OCI-LY3 (cell line): ENCODE results near the gene OR51I2.

Source experiments
- CTCF ChIP-seq: fragments of 200-600, 300-600 bp; sonication (generic); IDR thresholded peaks from 2 replicates; pipeline ENCODE4 v1.5.1; 2014; ENCODE audit warnings: antibody characterized with exemption, low read length, low read depth
- EZH2phosphoT487 ChIP-seq: fragments of 200-600 bp; shearing (Covaris generic); IDR thresholded peaks from 2 replicates; pipeline ENCODE4 v1.6.1; 2018; ENCODE audit warnings: antibody characterized with exemption, mixed run types, low read depth

DNA sequence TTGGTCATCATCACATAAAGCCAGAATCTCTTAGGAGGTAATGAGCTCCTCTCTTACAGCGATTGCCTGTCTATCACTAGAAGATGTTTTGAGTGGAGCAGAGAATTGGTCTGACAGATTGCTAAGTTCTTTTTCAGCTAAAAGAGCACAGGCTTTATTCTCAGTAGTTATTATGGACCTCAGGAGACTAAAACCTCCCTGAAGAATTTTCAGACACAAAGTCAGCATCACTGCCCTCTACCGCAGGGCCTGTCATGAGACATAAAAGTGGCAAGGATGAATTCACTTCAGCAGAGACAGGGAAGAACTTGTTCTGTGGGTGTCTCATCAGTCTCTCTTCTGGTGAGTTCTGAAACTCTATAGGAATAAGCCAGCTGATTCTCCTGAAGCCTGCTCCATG lies at the start of gene OR51I2:
- TF ChIP-seq CTCF (no peak), EZH2phosphoT487 (no peak)
